H9 (cell line): Measurements from ENCODE around the gene AFG1L. TPM values are rescaled to one million over a fixed set of nuclear protein-coding genes. Genes with fewer than 3 reads are reported as not detected.

Source experiments
- DNase-seq: peaks from one replicate; pipeline ENCODE4 v3.0.0-alpha.2; 2017
- H2AFZ ChIP-seq: one replicate; pipeline ENCODE4 v1.6.1; 2013; ENCODE audit warnings: mild to moderate bottlenecking, low read length, control low read depth, moderate library complexity
- H2AK5ac ChIP-seq: 2 replicates; pipeline ENCODE4 v1.6.1; 2013; ENCODE audit warnings: low read length, control low read depth, mixed read lengths; ENCODE audit not compliant: insufficient read length
- H2BK120ac ChIP-seq: one replicate; pipeline ENCODE4 v1.6.1; 2013; ENCODE audit warnings: low read depth, mild to moderate bottlenecking, low read length, control low read depth, inconsistent platforms; ENCODE audit not compliant: poor library complexity, severe bottlenecking
- H2BK12ac ChIP-seq: 2 replicates; pipeline ENCODE4 v1.6.1; 2013; ENCODE audit warnings: low read length, control low read depth, mixed read lengths, low read depth; ENCODE audit not compliant: insufficient read length
- H2BK15ac ChIP-seq: 2 replicates; pipeline ENCODE4 v1.6.1; 2013; ENCODE audit warnings: low read depth, low read length, control low read depth
- H2BK20ac ChIP-seq: one replicate; pipeline ENCODE4 v1.6.1; 2013; ENCODE audit warnings: low read depth, mild to moderate bottlenecking, low read length, control low read depth, inconsistent platforms; ENCODE audit not compliant: poor library complexity, severe bottlenecking
- H2BK5ac ChIP-seq: 2 replicates; pipeline ENCODE4 v1.6.1; 2013; ENCODE audit warnings: low read length, control low read depth, mixed read lengths; ENCODE audit not compliant: insufficient read length
- H3K14ac ChIP-seq: 2 replicates; pipeline ENCODE4 v1.6.1; 2013; ENCODE audit warnings: low read length, control low read depth; ENCODE audit not compliant: insufficient read depth
- H3K18ac ChIP-seq: 2 replicates; pipeline ENCODE4 v1.6.1; 2013; ENCODE audit warnings: low read depth, mild to moderate bottlenecking, mixed read lengths, low read length, control low read depth; ENCODE audit not compliant: insufficient read length
- H3K23ac ChIP-seq: 2 replicates; pipeline ENCODE4 v1.6.1; 2013; ENCODE audit warnings: low read length, control low read depth, mixed read lengths, low read depth; ENCODE audit not compliant: insufficient read length
- H3K23me2 ChIP-seq: 2 replicates; pipeline ENCODE4 v1.6.1; 2013; ENCODE audit warnings: low read depth, mild to moderate bottlenecking, mixed read lengths, low read length, control low read depth; ENCODE audit not compliant: insufficient read length, poor library complexity, severe bottlenecking
- H3K27ac ChIP-seq: 2 replicates; pipeline ENCODE4 v1.5.1; 2013; ENCODE audit warnings: low read length, control low read depth, mixed read lengths, low read depth; ENCODE audit not compliant: insufficient read length
- H3K27me3 ChIP-seq: 2 replicates; pipeline ENCODE4 v1.6.1; 2013; ENCODE audit warnings: low read length, control low read depth, inconsistent platforms; ENCODE audit not compliant: insufficient read depth
- H3K4ac ChIP-seq: 2 replicates; pipeline ENCODE4 v1.6.1; 2013; ENCODE audit warnings: low read depth, mild to moderate bottlenecking, control low read depth, inconsistent platforms, low read length, moderate library complexity
- H3K4me1 ChIP-seq: 2 replicates; pipeline ENCODE4 v1.6.1; 2013; ENCODE audit warnings: low read length, control low read depth, inconsistent platforms; ENCODE audit not compliant: insufficient read depth
- H3K4me2 ChIP-seq: 2 replicates; pipeline ENCODE4 v1.6.1; 2013; ENCODE audit warnings: low read length, control low read depth, mixed read lengths; ENCODE audit not compliant: insufficient read length, insufficient read depth
- H3K56ac ChIP-seq: 2 replicates; pipeline ENCODE4 v1.6.1; 2013; ENCODE audit warnings: low read depth, mild to moderate bottlenecking, mixed read lengths, low read length, control low read depth; ENCODE audit not compliant: insufficient read length
- H3K79me1 ChIP-seq: 2 replicates; pipeline ENCODE4 v1.6.1; 2013; ENCODE audit warnings: low read depth, mild to moderate bottlenecking, moderate library complexity, low read length, control low read depth, inconsistent platforms; ENCODE audit not compliant: insufficient read depth, poor library complexity, severe bottlenecking
- H3K79me2 ChIP-seq: 2 replicates; pipeline ENCODE4 v1.6.1; 2013; ENCODE audit warnings: low read length, control low read depth, inconsistent platforms; ENCODE audit not compliant: insufficient read depth
- H3K9ac ChIP-seq: 2 replicates; pipeline ENCODE4 v1.6.1; 2013; ENCODE audit warnings: low read length, control low read depth, mixed read lengths; ENCODE audit not compliant: insufficient read length; ENCODE audit errors: extremely low read depth
- H3K9me3 ChIP-seq: one replicate; pipeline ENCODE4 v1.6.1; 2013; ENCODE audit warnings: low read depth, low read length, inconsistent platforms; ENCODE audit not compliant: control insufficient read depth
- H3T11ph ChIP-seq: one replicate; pipeline ENCODE4 v1.6.1; 2013; ENCODE audit warnings: mild to moderate bottlenecking, low read length, control low read depth, inconsistent platforms
- H4K20me1 ChIP-seq: one replicate; pipeline ENCODE4 v1.6.1; 2013; ENCODE audit not compliant: control insufficient read depth, insufficient read length, insufficient read depth
- H4K5ac ChIP-seq: 2 replicates; pipeline ENCODE4 v1.6.1; 2013; ENCODE audit warnings: low read depth, mild to moderate bottlenecking, mixed read lengths, low read length, control low read depth; ENCODE audit not compliant: insufficient read length
- H4K8ac ChIP-seq: replicated peaks from 2 replicates; pipeline ENCODE4 v1.6.1; 2013; ENCODE audit warnings: low read length, control low read depth, mixed read lengths, low read depth; ENCODE audit not compliant: insufficient read length
- H4K91ac ChIP-seq: 2 replicates; pipeline ENCODE4 v1.6.1; 2013; ENCODE audit warnings: low read depth, mild to moderate bottlenecking, moderate library complexity, mixed read lengths, low read length, control low read depth; ENCODE audit not compliant: insufficient read length
- H3K27ac Mint-ChIP-seq, 3 experiments: 2 replicates in 2 of 3; 3 replicates in 1 of 3; pipeline ENCODE4 v1.8.0; 2020 to 2021; ENCODE audit warnings: mixed read lengths in 3 of 3, mild to moderate bottlenecking in 1 of 3, moderate library complexity in 1 of 3
- H3K27me3 Mint-ChIP-seq: 2 replicates; pipeline ENCODE4 v1.8.0; 2021; ENCODE audit warnings: low read depth, mild to moderate bottlenecking, moderate library complexity, mixed read lengths
- H3K36me3 Mint-ChIP-seq, 3 experiments: 2 replicates in 2 of 3; 3 replicates in 1 of 3; pipeline ENCODE4 v1.8.0; 2020 to 2021; ENCODE audit warnings: low read depth in 3 of 3, mixed read lengths in 3 of 3; ENCODE audit not compliant: insufficient read depth in 1 of 3
- H3K4me1 Mint-ChIP-seq, 2 experiments: 2 replicates each; pipeline ENCODE4 v1.8.0; 2020; ENCODE audit warnings: mixed read lengths in 2 of 2
- H3K4me3 Mint-ChIP-seq, 2 experiments: 2 replicates in 1 of 2; 3 replicates in 1 of 2; pipeline ENCODE4 v1.8.0; 2020 to 2021; ENCODE audit warnings: mild to moderate bottlenecking in 2 of 2, mixed read lengths in 2 of 2, moderate library complexity in 1 of 2
- H3K9me3 Mint-ChIP-seq, 2 experiments: 2 replicates in 1 of 2; 3 replicates in 1 of 2; pipeline ENCODE4 v1.8.0; 2020; ENCODE audit warnings: mild to moderate bottlenecking in 2 of 2, mixed read lengths in 2 of 2, moderate library complexity in 1 of 2
- CTCF ChIP-seq: fragments of 200-600 bp; sonication (generic); conservative IDR thresholded peaks from 3 replicates; pipeline ENCODE4 v1.8.0; 2021; ENCODE audit warnings: antibody characterized with exemption, mild to moderate bottlenecking
- WGBS: extraction: QIAGEN DNeasy Blood & Tissue Kit; methylation state at CpG from one replicate; pipeline ENCODE4 v1.1.7; 2013; ENCODE audit warnings: missing lambda C conversion rate, low lambda C conversion rate, mixed read lengths; ENCODE audit not compliant: insufficient read length; ENCODE audit errors: extremely low coverage; 5-methylcytosine and 5-hydroxymethylcytosine counted together
- total RNA-seq: library from RNA; stranded (reverse); gene quantifications from 2 replicates; pipeline ENCODE4 v1.2.1, GENCODE V29; 2021

The AFG1L gene
- total RNA-seq, 1 experiment from 2014 or later: 4.7 TPM

GRCh38 chr6:108482559-108482958, 187.7 kb downstream of the AFG1L start:
- no peak overlapping the region for H2AFZ ChIP-seq
- no peaks in the 10 kb centered on the region for H3K36me3 Mint-ChIP-seq
- H3K18ac ChIP-seq: no peak overlapping the region
- H3K4me3 Mint-ChIP-seq: no peak overlapping the region
- no peaks in the 10 kb centered on the region for H3K4me1 ChIP-seq
- H3K9ac ChIP-seq: no peak overlapping the region
- H3K79me2 ChIP-seq: no peaks in the 10 kb centered on the region
- no peaks in the 10 kb centered on the region for H4K20me1 ChIP-seq
- H2BK15ac ChIP-seq: no peak overlapping the region
- no peak for TF ChIP-seq CTCF
- no peaks in the 10 kb centered on the region for H3K79me1 ChIP-seq
- H3K27me3 Mint-ChIP-seq: no peaks in the 10 kb centered on the region
- no CpG with 5 or more reads among the region's 2 CpGs for WGBS
- H3K27ac ChIP-seq: no peak overlapping the region
- H3K56ac ChIP-seq: no peak overlapping the region
- H3K4me2 ChIP-seq: no peak overlapping the region
- no peak overlapping the region for H4K8ac ChIP-seq
- no peaks in the 10 kb centered on the region; the same call in 1 of the 2 replicates for H3K27me3 ChIP-seq
- no peak overlapping the region for H4K5ac ChIP-seq
- no peak overlapping the region for H2BK120ac ChIP-seq
- H2AK5ac ChIP-seq: no peak overlapping the region
- no peak overlapping the region for H2BK12ac ChIP-seq
- H3K4me1 Mint-ChIP-seq: no peaks in the 10 kb centered on the region
- H2BK5ac ChIP-seq: no peak overlapping the region
- H3K9me3 Mint-ChIP-seq: no peaks in the 10 kb centered on the region
- no peak overlapping the region for H3K23ac ChIP-seq
- no peak overlapping the region for H3K27ac Mint-ChIP-seq
- H3K9me3 ChIP-seq: no peaks in the 10 kb centered on the region
- no peak overlapping the region for H3T11ph ChIP-seq
- no peak for DNase-seq
- no peaks in the 10 kb centered on the region for H3K23me2 ChIP-seq
- no peak overlapping the region for H2BK20ac ChIP-seq
- no peak overlapping the region for H3K14ac ChIP-seq
- H3K4ac ChIP-seq: no peak overlapping the region
- no peak overlapping the region for H4K91ac ChIP-seq
